GM10266 (cell line): Measurements from ENCODE around the gene OR13C9.

Source experiments
- DNase-seq: peaks from one replicate; pipeline ENCODE4 v3.0.0; 2012; ENCODE audit errors: extremely low spot score
- CTCF ChIP-seq: IDR thresholded peaks from 2 replicates; pipeline ENCODE4 v1.5.1; 2012; ENCODE audit warnings: mild to moderate bottlenecking, low read depth; ENCODE audit not compliant: control insufficient read depth, insufficient read depth; ENCODE audit errors: missing control alignments

Gene OR13C9

GRCh38 chr9:104577263-104577662 lies 40.7 kb downstream of the OR13C9 start:
- DNase-seq = no peak
- TF ChIP-seq CTCF = no peak

- no peak for TF ChIP-seq CTCF
- no peak for DNase-seq
Observed at GRCh38 chr9:104575456-104575855, 42.5 kb downstream of the OR13C9 start.

- DNase-seq = no peak
- TF ChIP-seq CTCF = no peak
Observed at GRCh38 chr9:104572612-104573011, 45.4 kb downstream of the OR13C9 start.

- no peak for DNase-seq
- TF ChIP-seq CTCF = no peak
Observed at GRCh38 chr9:104568868-104569267, 49.1 kb downstream of the OR13C9 start, which contains the start of gene OR13C8. TSS of gene OR13C8 (plus strand) at chr9:104569168. CDS start at chr9:104569168, 0 bp downstream.
